ENCODE results near the gene MYO5C.

DNA sequence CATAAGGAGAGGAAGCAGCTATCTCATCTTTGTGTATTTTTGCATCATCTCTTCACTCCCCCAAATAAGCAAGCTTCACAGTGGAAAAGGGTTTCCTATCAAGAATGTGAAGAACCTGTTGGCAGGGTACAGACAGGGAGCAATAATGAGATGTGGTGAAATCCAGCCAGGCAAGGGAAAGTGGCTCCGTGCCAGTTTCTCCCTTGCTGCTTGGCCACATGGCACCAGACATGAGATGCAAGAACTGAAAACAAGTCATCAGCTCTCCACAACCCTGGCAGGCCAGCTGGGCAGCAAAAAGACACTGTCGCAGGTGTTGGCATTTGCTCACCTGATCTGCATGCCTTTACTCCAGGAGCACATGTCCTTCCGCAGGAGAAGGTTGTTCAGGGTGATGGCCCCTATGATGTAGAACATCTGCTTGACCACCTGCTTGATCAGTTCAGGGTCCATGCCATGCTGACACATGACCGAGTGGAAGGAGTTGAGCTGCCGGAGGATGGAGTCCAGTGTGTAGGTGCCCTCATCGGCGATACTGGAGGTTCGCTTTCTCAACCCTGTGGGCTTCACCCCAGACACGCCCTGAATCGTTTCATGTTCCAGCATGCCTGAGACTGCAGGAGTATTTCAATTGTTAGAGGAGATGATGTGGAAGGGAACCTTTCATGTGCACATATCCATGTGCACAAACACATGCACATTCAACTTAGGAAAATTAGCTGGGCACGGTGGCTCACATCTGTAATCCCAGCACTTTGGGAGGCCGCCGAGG is 23.3 kb upstream of the MYO5C start:
- TF ChIP-seq, protein P1, sequence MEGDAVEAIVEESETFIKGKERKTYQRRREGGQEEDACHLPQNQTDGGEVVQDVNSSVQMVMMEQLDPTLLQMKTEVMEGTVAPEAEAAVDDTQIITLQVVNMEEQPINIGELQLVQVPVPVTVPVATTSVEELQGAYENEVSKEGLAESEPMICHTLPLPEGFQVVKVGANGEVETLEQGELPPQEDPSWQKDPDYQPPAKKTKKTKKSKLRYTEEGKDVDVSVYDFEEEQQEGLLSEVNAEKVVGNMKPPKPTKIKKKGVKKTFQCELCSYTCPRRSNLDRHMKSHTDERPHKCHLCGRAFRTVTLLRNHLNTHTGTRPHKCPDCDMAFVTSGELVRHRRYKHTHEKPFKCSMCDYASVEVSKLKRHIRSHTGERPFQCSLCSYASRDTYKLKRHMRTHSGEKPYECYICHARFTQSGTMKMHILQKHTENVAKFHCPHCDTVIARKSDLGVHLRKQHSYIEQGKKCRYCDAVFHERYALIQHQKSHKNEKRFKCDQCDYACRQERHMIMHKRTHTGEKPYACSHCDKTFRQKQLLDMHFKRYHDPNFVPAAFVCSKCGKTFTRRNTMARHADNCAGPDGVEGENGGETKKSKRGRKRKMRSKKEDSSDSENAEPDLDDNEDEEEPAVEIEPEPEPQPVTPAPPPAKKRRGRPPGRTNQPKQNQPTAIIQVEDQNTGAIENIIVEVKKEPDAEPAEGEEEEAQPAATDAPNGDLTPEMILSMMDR (IDR thresholded peaks at IDR 0.05 in 8 of 11, conservative IDR thresholded peaks at IDR 0.05 in 3 of 11): no peak
- no peak for TF ChIP-seq POLR2A (IDR thresholded peaks at IDR 0.05)
